ENCODE results near the gene TRAF4. TPM values are rescaled to one million over a fixed set of nuclear protein-coding genes. Genes with fewer than 3 reads are reported as not detected.
"Not testable (repeated sequence)": the region's sequence is repeated elsewhere in the genome, so short reads cannot be mapped to it uniquely, and the experiment has no call there.

Gene TRAF4
- total RNA-seq, 1 donor from 2014 or later = 143 TPM

GRCh38 chr17:28735242-28735722, 8.5 kb upstream of the TRAF4 start:
- Histone ChIP-seq H4K20me1 (ENCODE audit: insufficient read depth, low read length) (no peaks in the 10 kb centered on the region), H3K79me2 (ENCODE audit: insufficient read depth, low read length) (no peaks in the 10 kb centered on the region), H3K9me3 (ENCODE audit: insufficient read depth, low read depth, low read length) (peaks cover 1% of the 10 kb centered on the region), H3K27me3 (ENCODE audit: insufficient read depth, low read length) (no peaks in the 10 kb centered on the region), H3K36me3 (ENCODE audit: insufficient read depth, low read length) (no peaks in the 10 kb centered on the region), H3K4me1 (ENCODE audit: insufficient read depth, low read length) (no peaks in the 10 kb centered on the region), H3K9ac (ENCODE audit: low read length) (no peak overlapping the region), H3K4me2 (ENCODE audit: low read length) (no peak overlapping the region), H2AFZ (ENCODE audit: low read depth, low read length) (no peak overlapping the region), H3K27ac (ENCODE audit: low read depth, low read length) (no peak overlapping the region), H3K4me3 (ENCODE audit: insufficient read depth, low read depth, low read length) (no peak overlapping the region)
- H3K36me3 Mint-ChIP-seq (ENCODE audit: low read depth, unreplicated experiment) = peaks cover 15% of the 10 kb centered on the region
- H3K27me3 Mint-ChIP-seq (ENCODE audit: low read depth, unreplicated experiment) = no peaks in the 10 kb centered on the region
- FAIRE-seq (no peak), DNase-seq (ENCODE audit: low read depth) (no peak)
- TF ChIP-seq EZH2 (IDR thresholded peaks at IDR 0.05; ENCODE audit: insufficient read depth, low read length) (no peak), CTCF (IDR thresholded peaks at IDR 0.05; ENCODE audit: insufficient read depth, low read depth, low read length) (no peak)
- no peak overlapping the region for H3K27ac Mint-ChIP-seq (ENCODE audit: unreplicated experiment)
- H3K4me3 Mint-ChIP-seq (ENCODE audit: unreplicated experiment) = no peak overlapping the region
- H3K9me3 Mint-ChIP-seq (ENCODE audit: unreplicated experiment) = peaks cover 11% of the 10 kb centered on the region
- H3K4me1 Mint-ChIP-seq (ENCODE audit: low read depth, unreplicated experiment) = no peaks in the 10 kb centered on the region

- H3K9me3 ChIP-seq (ENCODE audit: insufficient read depth, low read depth, low read length); FAIRE-seq; H3K27ac Mint-ChIP-seq (ENCODE audit: unreplicated experiment): not testable (repeated sequence)
Measured at GRCh38 chr17:28735913-28736769, 7.7 kb upstream of the TRAF4 start.

GRCh38 chr17:28737316-28737715, 6.5 kb upstream of the TRAF4 start:
- Histone ChIP-seq H3K4me1 (ENCODE audit: insufficient read depth, low read length) (no peaks in the 10 kb centered on the region), H2AFZ (ENCODE audit: low read depth, low read length) (no peak overlapping the region), H3K27ac (ENCODE audit: low read depth, low read length) (no peak overlapping the region), H4K20me1 (ENCODE audit: insufficient read depth, low read length) (no peaks in the 10 kb centered on the region), H3K9ac (ENCODE audit: low read length) (no peak overlapping the region), H3K27me3 (ENCODE audit: insufficient read depth, low read length) (no peaks in the 10 kb centered on the region), H3K36me3 (ENCODE audit: insufficient read depth, low read length) (no peaks in the 10 kb centered on the region), H3K9me3 (ENCODE audit: insufficient read depth, low read depth, low read length) (peaks cover 3% of the 10 kb centered on the region), H3K4me3 (ENCODE audit: insufficient read depth, low read depth, low read length) (no peak overlapping the region), H3K4me2 (ENCODE audit: low read length) (no peak overlapping the region), H3K79me2 (ENCODE audit: insufficient read depth, low read length) (no peaks in the 10 kb centered on the region)
- H3K4me1 Mint-ChIP-seq (ENCODE audit: low read depth, unreplicated experiment) = peaks cover 3% of the 10 kb centered on the region
- TF ChIP-seq EZH2 (IDR thresholded peaks at IDR 0.05; ENCODE audit: insufficient read depth, low read length) = no peak
- TF ChIP-seq CTCF (IDR thresholded peaks at IDR 0.05; ENCODE audit: insufficient read depth, low read depth, low read length) = no peak
- H3K27ac Mint-ChIP-seq (ENCODE audit: unreplicated experiment) = peak overlapping the region; percentile 66
- H3K36me3 Mint-ChIP-seq (ENCODE audit: low read depth, unreplicated experiment) = peaks cover 25% of the 10 kb centered on the region
- no peak overlapping the region for H3K4me3 Mint-ChIP-seq (ENCODE audit: unreplicated experiment)
- H3K9me3 Mint-ChIP-seq (ENCODE audit: unreplicated experiment) = peaks cover 11% of the 10 kb centered on the region
- FAIRE-seq (no peak), DNase-seq (ENCODE audit: low read depth) (no peak)
- no peaks in the 10 kb centered on the region for H3K27me3 Mint-ChIP-seq (ENCODE audit: low read depth, unreplicated experiment)

More at GRCh38 chr17:28735913-28736769, 7.7 kb upstream of the TRAF4 start:
- not testable (repeated sequence) for H3K4me1 Mint-ChIP-seq (ENCODE audit: low read depth, unreplicated experiment); H3K36me3 ChIP-seq (ENCODE audit: insufficient read depth, low read length); H3K79me2 ChIP-seq (ENCODE audit: insufficient read depth, low read length); H3K9ac ChIP-seq (ENCODE audit: low read length); H3K4me2 ChIP-seq (ENCODE audit: low read length); H3K4me3 Mint-ChIP-seq (ENCODE audit: unreplicated experiment); H3K27ac ChIP-seq (ENCODE audit: low read depth, low read length); H2AFZ ChIP-seq (ENCODE audit: low read depth, low read length); DNase-seq (ENCODE audit: low read depth); H3K27me3 ChIP-seq (ENCODE audit: insufficient read depth, low read length); H3K27me3 Mint-ChIP-seq (ENCODE audit: low read depth, unreplicated experiment); H3K4me3 ChIP-seq (ENCODE audit: insufficient read depth, low read depth, low read length); H3K4me1 ChIP-seq (ENCODE audit: insufficient read depth, low read length); H4K20me1 ChIP-seq (ENCODE audit: insufficient read depth, low read length)
- H3K36me3 Mint-ChIP-seq (ENCODE audit: low read depth, unreplicated experiment) = peaks cover 22% of the 10 kb centered on the region
- peaks cover 11% of the 10 kb centered on the region for H3K9me3 Mint-ChIP-seq (ENCODE audit: unreplicated experiment)
